ENCODE measurements around the gene TSPAN14.

The TSPAN14 gene

GRCh38 chr10:80425901-80426300, 28.2 kb upstream of the TSPAN14 start:
- no peak overlapping the region for H3K27ac ChIP-seq (ENCODE audit: low read depth, low read length, severe bottlenecking)
- no peak overlapping the region for H3K4me3 ChIP-seq (ENCODE audit: extremely low read depth, insufficient read depth, low read length, poor library complexity, severe bottlenecking)
- no peaks in the 10 kb centered on the region for H3K9me3 ChIP-seq (ENCODE audit: control insufficient read depth, low read length)
- no peaks in the 10 kb centered on the region for H3K4me1 ChIP-seq (ENCODE audit: control insufficient read depth, insufficient read depth, low read length, poor library complexity, severe bottlenecking)
- WGBS, 2 experiments (ENCODE audit: insufficient coverage in 2 of 2): 87 to 100% methylated on average over 1 of the region's 2 CpGs
- peaks cover 97% of the 10 kb centered on the region for H3K36me3 ChIP-seq (ENCODE audit: control insufficient read depth, insufficient read depth, low read length)

GRCh38 chr10:80427541-80427940, 26.6 kb upstream of the TSPAN14 start:
- no peak overlapping the region for H3K27ac ChIP-seq (ENCODE audit: low read depth, low read length, severe bottlenecking)
- H3K4me3 ChIP-seq (ENCODE audit: extremely low read depth, insufficient read depth, low read length, poor library complexity, severe bottlenecking): no peak overlapping the region
- H3K4me1 ChIP-seq (ENCODE audit: control insufficient read depth, insufficient read depth, low read length, poor library complexity, severe bottlenecking): no peaks in the 10 kb centered on the region
- H3K36me3 ChIP-seq (ENCODE audit: control insufficient read depth, insufficient read depth, low read length): peaks cover 94% of the 10 kb centered on the region
- WGBS, 2 experiments (ENCODE audit: insufficient coverage in 2 of 2): 94 to 100% methylated on average over 2 of the region's 2 CpGs
- no peaks in the 10 kb centered on the region for H3K9me3 ChIP-seq (ENCODE audit: control insufficient read depth, low read length)

GRCh38 chr10:80429521-80429973, 24.6 kb upstream of the TSPAN14 start:
- H3K9me3 ChIP-seq (ENCODE audit: control insufficient read depth, low read length): no peaks in the 10 kb centered on the region
- peaks cover 88% of the 10 kb centered on the region for H3K36me3 ChIP-seq (ENCODE audit: control insufficient read depth, insufficient read depth, low read length)
- no peak overlapping the region for H3K4me3 ChIP-seq (ENCODE audit: extremely low read depth, insufficient read depth, low read length, poor library complexity, severe bottlenecking)
- H3K27ac ChIP-seq (ENCODE audit: low read depth, low read length, severe bottlenecking): no peak overlapping the region
- 97 to 98% methylated on average over 6 to 7 of the region's 9 CpGs for WGBS, 2 experiments (ENCODE audit: insufficient coverage in 2 of 2)
- no peaks in the 10 kb centered on the region for H3K4me1 ChIP-seq (ENCODE audit: control insufficient read depth, insufficient read depth, low read length, poor library complexity, severe bottlenecking)

DNA sequence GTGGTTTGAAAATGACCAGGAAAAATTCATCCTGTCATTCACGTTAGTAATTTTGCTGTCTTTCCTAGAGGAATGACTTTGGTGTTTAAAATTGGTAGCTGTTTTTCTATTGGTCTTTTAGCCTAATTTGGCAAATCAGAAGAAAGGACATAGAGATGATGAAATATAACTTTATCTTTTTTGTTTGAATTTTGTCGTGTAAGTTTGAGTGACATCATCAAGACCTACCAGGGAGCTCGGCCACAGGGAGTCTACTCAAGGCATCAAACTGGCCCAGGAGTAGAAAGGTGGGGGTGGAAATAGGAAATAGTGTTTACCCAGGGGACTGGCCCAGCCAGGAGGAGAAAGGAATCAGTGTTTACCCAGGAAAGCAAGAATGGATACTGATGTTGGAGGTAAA, 21.0 kb upstream of the TSPAN14 start:
- no peaks in the 10 kb centered on the region for H3K9me3 ChIP-seq (ENCODE audit: control insufficient read depth, low read length)
- H3K4me1 ChIP-seq (ENCODE audit: control insufficient read depth, insufficient read depth, low read length, poor library complexity, severe bottlenecking): peaks cover 4% of the 10 kb centered on the region
- H3K27ac ChIP-seq (ENCODE audit: low read depth, low read length, severe bottlenecking): no peak overlapping the region
- WGBS, 2 experiments (ENCODE audit: insufficient coverage in 2 of 2): 100% methylated on average over 1 to 3 of the region's 3 CpGs
- no peak overlapping the region for H3K4me3 ChIP-seq (ENCODE audit: extremely low read depth, insufficient read depth, low read length, poor library complexity, severe bottlenecking)
- peaks cover 58% of the 10 kb centered on the region for H3K36me3 ChIP-seq (ENCODE audit: control insufficient read depth, insufficient read depth, low read length)

- 86 to 98% methylated on average over 4 to 6 of the region's 6 CpGs for WGBS, 2 experiments (ENCODE audit: insufficient coverage in 2 of 2)
- Histone ChIP-seq H3K9me3 (ENCODE audit: control insufficient read depth, low read length) (no peaks in the 10 kb centered on the region), H3K36me3 (ENCODE audit: control insufficient read depth, insufficient read depth, low read length) (peaks cover 28% of the 10 kb centered on the region), H3K4me3 (ENCODE audit: extremely low read depth, insufficient read depth, low read length, poor library complexity, severe bottlenecking) (no peak overlapping the region), H3K4me1 (ENCODE audit: control insufficient read depth, insufficient read depth, low read length, poor library complexity, severe bottlenecking) (peaks cover 4% of the 10 kb centered on the region), H3K27ac (ENCODE audit: low read depth, low read length, severe bottlenecking) (peak overlapping the region; percentile 36)
Observed at GRCh38 chr10:80436446-80437098, 17.5 kb upstream of the TSPAN14 start.

GRCh38 chr10:80437227-80437626, 16.9 kb upstream of the TSPAN14 start:
- peaks cover 21% of the 10 kb centered on the region for H3K36me3 ChIP-seq (ENCODE audit: control insufficient read depth, insufficient read depth, low read length)
- 69 to 75% methylated on average over 2 of the region's 2 CpGs for WGBS, 2 experiments (ENCODE audit: insufficient coverage in 2 of 2)

DNA sequence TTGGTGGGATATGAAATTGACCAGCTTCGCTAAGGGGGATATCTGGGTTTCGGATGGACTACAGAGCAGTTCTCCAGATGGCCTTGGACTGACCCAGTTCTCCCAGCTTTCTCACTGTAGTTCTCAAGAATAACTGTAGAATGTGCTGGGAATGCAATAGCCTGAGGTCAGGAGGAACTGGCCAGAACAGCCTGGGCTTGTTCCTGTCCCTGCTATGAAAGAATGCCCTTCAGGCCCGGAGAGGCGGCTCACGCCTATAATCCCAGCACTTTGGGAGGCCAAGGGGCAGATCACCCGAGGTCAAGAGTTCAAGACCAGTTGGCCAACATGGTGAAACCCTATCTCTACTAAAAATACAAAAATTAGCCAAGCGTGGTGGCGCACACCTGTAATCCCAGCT, 12.3 kb upstream of the TSPAN14 start:
- 90 to 92% methylated on average over 2 to 6 of the region's 8 CpGs for WGBS, 2 experiments (ENCODE audit: insufficient coverage in 2 of 2)
- Histone ChIP-seq H3K27ac (ENCODE audit: low read depth, low read length, severe bottlenecking) (no peak overlapping the region), H3K9me3 (ENCODE audit: control insufficient read depth, low read length) (no peaks in the 10 kb centered on the region), H3K4me3 (ENCODE audit: extremely low read depth, insufficient read depth, low read length, poor library complexity, severe bottlenecking) (no peak overlapping the region), H3K36me3 (ENCODE audit: control insufficient read depth, insufficient read depth, low read length) (no peaks in the 10 kb centered on the region), H3K4me1 (ENCODE audit: control insufficient read depth, insufficient read depth, low read length, poor library complexity, severe bottlenecking) (peaks cover 17% of the 10 kb centered on the region)

More at GRCh38 chr10:80437227-80437626, 16.9 kb upstream of the TSPAN14 start:
- Histone ChIP-seq H3K9me3 (ENCODE audit: control insufficient read depth, low read length) (no peaks in the 10 kb centered on the region), H3K27ac (ENCODE audit: low read depth, low read length, severe bottlenecking) (no peak overlapping the region), H3K4me1 (ENCODE audit: control insufficient read depth, insufficient read depth, low read length, poor library complexity, severe bottlenecking) (peaks cover 7% of the 10 kb centered on the region), H3K4me3 (ENCODE audit: extremely low read depth, insufficient read depth, low read length, poor library complexity, severe bottlenecking) (no peak overlapping the region)

GRCh38 chr10:80442879-80443278, 11.2 kb upstream of the TSPAN14 start:
- Histone ChIP-seq H3K27ac (ENCODE audit: low read depth, low read length, severe bottlenecking) (peak overlapping the region; percentile 59), H3K4me3 (ENCODE audit: extremely low read depth, insufficient read depth, low read length, poor library complexity, severe bottlenecking) (no peak overlapping the region), H3K4me1 (ENCODE audit: control insufficient read depth, insufficient read depth, low read length, poor library complexity, severe bottlenecking) (peaks cover 17% of the 10 kb centered on the region), H3K36me3 (ENCODE audit: control insufficient read depth, insufficient read depth, low read length) (no peaks in the 10 kb centered on the region), H3K9me3 (ENCODE audit: control insufficient read depth, low read length) (no peaks in the 10 kb centered on the region)
- 91 to 100% methylated on average over 1 of the region's 3 CpGs for WGBS, 2 experiments (ENCODE audit: insufficient coverage in 2 of 2)

GRCh38 chr10:80443531-80443974, 10.6 kb upstream of the TSPAN14 start:
- Histone ChIP-seq H3K4me3 (ENCODE audit: extremely low read depth, insufficient read depth, low read length, poor library complexity, severe bottlenecking) (no peak overlapping the region), H3K27ac (ENCODE audit: low read depth, low read length, severe bottlenecking) (no peak overlapping the region), H3K4me1 (ENCODE audit: control insufficient read depth, insufficient read depth, low read length, poor library complexity, severe bottlenecking) (peaks cover 17% of the 10 kb centered on the region), H3K36me3 (ENCODE audit: control insufficient read depth, insufficient read depth, low read length) (no peaks in the 10 kb centered on the region), H3K9me3 (ENCODE audit: control insufficient read depth, low read length) (no peaks in the 10 kb centered on the region)
- 80 to 86% methylated on average over 6 of the region's 6 CpGs for WGBS, 2 experiments (ENCODE audit: insufficient coverage in 2 of 2)

DNA sequence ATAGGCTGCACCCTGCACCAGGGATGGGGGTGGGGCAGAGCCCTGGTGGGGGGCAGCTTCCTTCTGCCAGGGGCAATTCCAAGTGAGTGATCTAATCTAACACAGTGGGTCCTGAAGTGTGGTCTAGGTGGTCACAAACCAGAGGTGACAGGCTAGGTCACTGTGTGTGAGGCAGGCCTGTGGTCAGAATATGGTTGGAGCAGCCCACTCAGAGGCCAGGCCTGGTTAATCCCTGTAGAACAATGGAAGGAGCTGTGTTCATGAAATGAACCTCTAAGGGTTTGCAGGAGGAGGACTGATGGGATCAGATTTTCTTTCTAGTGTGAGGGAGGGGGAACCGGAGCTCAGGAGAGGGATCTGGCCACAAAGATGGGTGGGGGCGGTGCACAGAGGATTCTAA, 10.0 kb upstream of the TSPAN14 start:
- WGBS, 2 experiments (ENCODE audit: insufficient coverage in 2 of 2): 73 to 80% methylated on average over 2 of the region's 2 CpGs
- H3K4me1 ChIP-seq (ENCODE audit: control insufficient read depth, insufficient read depth, low read length, poor library complexity, severe bottlenecking): peaks cover 17% of the 10 kb centered on the region
- H3K4me3 ChIP-seq (ENCODE audit: extremely low read depth, insufficient read depth, low read length, poor library complexity, severe bottlenecking): no peak overlapping the region
- no peaks in the 10 kb centered on the region for H3K36me3 ChIP-seq (ENCODE audit: control insufficient read depth, insufficient read depth, low read length)
- no peak overlapping the region for H3K27ac ChIP-seq (ENCODE audit: low read depth, low read length, severe bottlenecking)
- H3K9me3 ChIP-seq (ENCODE audit: control insufficient read depth, low read length): no peaks in the 10 kb centered on the region

GRCh38 chr10:80444646-80445319, 9.3 kb upstream of the TSPAN14 start:
- no peak overlapping the region for H3K27ac ChIP-seq (ENCODE audit: low read depth, low read length, severe bottlenecking)
- H3K4me3 ChIP-seq (ENCODE audit: extremely low read depth, insufficient read depth, low read length, poor library complexity, severe bottlenecking): no peak overlapping the region
- no peaks in the 10 kb centered on the region for H3K9me3 ChIP-seq (ENCODE audit: control insufficient read depth, low read length)
- H3K36me3 ChIP-seq (ENCODE audit: control insufficient read depth, insufficient read depth, low read length): no peaks in the 10 kb centered on the region
- WGBS, 2 experiments (ENCODE audit: insufficient coverage in 2 of 2): 31 to 56% methylated on average over 5 to 7 of the region's 11 CpGs
- H3K4me1 ChIP-seq (ENCODE audit: control insufficient read depth, insufficient read depth, low read length, poor library complexity, severe bottlenecking): peaks cover 17% of the 10 kb centered on the region
